ENCODE data around the gene ENHO. TPM values are rescaled to one million over a fixed set of nuclear protein-coding genes. Genes with fewer than 3 reads are reported as not detected.

The ENHO gene
- total and polyA plus RNA-seq, 2 donors (not counting 1 experiment from before 2014, with no cell fraction given) = not detected

- ATAC-seq (ENCODE audit: low read depth) (no peak), DNase-seq (no peak)
- H4K20me1 ChIP-seq (ENCODE audit: control insufficient read depth, insufficient read depth, low read length, poor library complexity, severe bottlenecking) = no peaks in the 10 kb centered on the region
- no peak overlapping the region for H3K27ac Mint-ChIP-seq
- H3K9me3 ChIP-seq (ENCODE audit: control extremely low read depth in 1 of 3, control insufficient read depth in 2 of 3, insufficient read depth in 1 of 3, low read length in 2 of 3) = peaks cover 0 to 3% (median 0%) of the 10 kb centered on the region in 3 donors
- peaks cover 0 to 24% (median 5%) of the 10 kb centered on the region in 4 experiments for H3K27me3 ChIP-seq (replicated peaks in 1 of 4; ENCODE audit: control extremely low read depth in 1 of 4, control insufficient read depth in 3 of 4, insufficient read depth in 4 of 4, low read length in 3 of 4)
- H3K27ac ChIP-seq (ENCODE audit: low read length in 2 of 2) = no peak overlapping the region
- WGBS (ENCODE audit: insufficient coverage) = 70% methylated on average over 5 of the region's 5 CpGs
- intact Hi-C loops (cut with micrococcal nuclease) = no loop called here
- no peaks in the 10 kb centered on the region for H3K79me2 ChIP-seq (ENCODE audit: control insufficient read depth, insufficient read depth, low read length)
- TF ChIP-seq CTCF (IDR thresholded peaks at IDR 0.05) (no peak), EZH2 (IDR thresholded peaks at IDR 0.05; ENCODE audit: borderline replicate concordance, insufficient read depth, low read depth, low read length, poor library complexity, severe bottlenecking) (no peak)
- no peak overlapping the region for H3K9ac ChIP-seq (ENCODE audit: low read length)
- no peak overlapping the region for H2AFZ ChIP-seq (ENCODE audit: insufficient read depth, low read depth, low read length, poor library complexity, severe bottlenecking)
- no peaks in the 10 kb centered on the region for H3K4me1 ChIP-seq (ENCODE audit: control insufficient read depth in 2 of 2, insufficient read depth in 2 of 2, low read length in 2 of 2)
- H3K4me3 ChIP-seq (ENCODE audit: control extremely low read depth in 1 of 5, extremely low read depth in 1 of 5, insufficient read depth in 1 of 5, low read depth in 2 of 5, low read length in 4 of 5) = no peak overlapping the region
- peaks cover 32% of the 10 kb centered on the region for H3K27me3 Mint-ChIP-seq
- POLR2A ChIA-PET = no interaction called here
- no peak overlapping the region for H3K4me2 ChIP-seq (replicated peaks; ENCODE audit: low read depth, low read length, poor library complexity, severe bottlenecking)
- H3K4me1 Mint-ChIP-seq = no peaks in the 10 kb centered on the region
- no peaks in the 10 kb centered on the region for H3K36me3 ChIP-seq (replicated peaks in 1 of 2; ENCODE audit: control extremely low read depth in 1 of 2, control insufficient read depth in 1 of 2, extremely low read depth in 1 of 2, insufficient read depth in 2 of 2, low read length in 1 of 2)
- H3K4me3 Mint-ChIP-seq = no peak overlapping the region
- CTCF ChIA-PET = interaction anchor here (0.9 kb wide), 1 partner anchor 60 kb away, joined by 3 read pairs; no protein-coding TSS in a partner anchor
- H3K9me3 Mint-ChIP-seq (ENCODE audit: insufficient read depth) = no peaks in the 10 kb centered on the region
Observed at GRCh38 chr9:34544035-34544434, 21.2 kb upstream of the ENHO start.

GRCh38 chr9:34541540-34541939 is 18.8 kb upstream of the ENHO start:
- ATAC-seq (ENCODE audit: low read depth) = no peak
- H3K4me3 ChIP-seq (ENCODE audit: control extremely low read depth in 1 of 5, extremely low read depth in 1 of 5, insufficient read depth in 1 of 5, low read depth in 2 of 5, low read length in 4 of 5) = no peak overlapping the region
- no peaks in the 10 kb centered on the region for H3K79me2 ChIP-seq (ENCODE audit: control insufficient read depth, insufficient read depth, low read length)
- H3K27ac ChIP-seq (ENCODE audit: low read length in 2 of 2) = no peak overlapping the region
- H4K20me1 ChIP-seq (ENCODE audit: control insufficient read depth, insufficient read depth, low read length, poor library complexity, severe bottlenecking) = no peaks in the 10 kb centered on the region
- Mint-ChIP-seq H3K4me3 (no peak overlapping the region), H3K9me3 (ENCODE audit: insufficient read depth) (no peaks in the 10 kb centered on the region), H3K27me3 (peaks cover 31% of the 10 kb centered on the region), H3K4me1 (no peaks in the 10 kb centered on the region), H3K27ac (no peak overlapping the region)
- no peaks in the 10 kb centered on the region for H3K4me1 ChIP-seq (ENCODE audit: control insufficient read depth in 2 of 2, insufficient read depth in 2 of 2, low read length in 2 of 2)
- H3K4me2 ChIP-seq (replicated peaks; ENCODE audit: low read depth, low read length, poor library complexity, severe bottlenecking) = no peak overlapping the region
- intact Hi-C loops (cut with micrococcal nuclease) = no loop called here
- ChIA-PET POLR2A (no interaction called here), CTCF (interaction anchor here (0.6 kb wide), 1 partner anchor 61 kb away, joined by 3 read pairs; no protein-coding TSS in a partner anchor)
- H3K9ac ChIP-seq (ENCODE audit: low read length) = no peak overlapping the region
- H3K36me3 ChIP-seq (replicated peaks in 1 of 2; ENCODE audit: control extremely low read depth in 1 of 2, control insufficient read depth in 1 of 2, extremely low read depth in 1 of 2, insufficient read depth in 2 of 2, low read length in 1 of 2) = no peaks in the 10 kb centered on the region
- H3K9me3 ChIP-seq (ENCODE audit: control extremely low read depth in 1 of 3, control insufficient read depth in 2 of 3, insufficient read depth in 1 of 3, low read length in 2 of 3) = no peaks in the 10 kb centered on the region
- no peak overlapping the region for H2AFZ ChIP-seq (ENCODE audit: insufficient read depth, low read depth, low read length, poor library complexity, severe bottlenecking)
- 73% methylated on average over 6 of the region's 7 CpGs for WGBS (ENCODE audit: insufficient coverage)
- no peak for TF ChIP-seq CTCF (IDR thresholded peaks at IDR 0.05)
- TF ChIP-seq EZH2 (IDR thresholded peaks at IDR 0.05; ENCODE audit: borderline replicate concordance, insufficient read depth, low read depth, low read length, poor library complexity, severe bottlenecking) = no peak
- DNase-seq = no peak
- H3K27me3 ChIP-seq (replicated peaks in 1 of 4; ENCODE audit: control extremely low read depth in 1 of 4, control insufficient read depth in 3 of 4, insufficient read depth in 4 of 4, low read length in 3 of 4) = peaks cover 0 to 9% (median 0%) of the 10 kb centered on the region in 4 experiments

All from B cell (primary cell).